ENCODE data around the gene RGL3. TPM values are rescaled to one million over a fixed set of nuclear protein-coding genes. Genes with fewer than 3 reads are reported as not detected.
A peak's percentile ranks its signal among the peaks of the same experiment; 100 is the strongest.

Gene RGL3
- total and polyA plus RNA-seq, 10 of the 15 experiments (the other 5 are each of a cell fraction or from before 2014, with no cell fraction given): not detected

DNA sequence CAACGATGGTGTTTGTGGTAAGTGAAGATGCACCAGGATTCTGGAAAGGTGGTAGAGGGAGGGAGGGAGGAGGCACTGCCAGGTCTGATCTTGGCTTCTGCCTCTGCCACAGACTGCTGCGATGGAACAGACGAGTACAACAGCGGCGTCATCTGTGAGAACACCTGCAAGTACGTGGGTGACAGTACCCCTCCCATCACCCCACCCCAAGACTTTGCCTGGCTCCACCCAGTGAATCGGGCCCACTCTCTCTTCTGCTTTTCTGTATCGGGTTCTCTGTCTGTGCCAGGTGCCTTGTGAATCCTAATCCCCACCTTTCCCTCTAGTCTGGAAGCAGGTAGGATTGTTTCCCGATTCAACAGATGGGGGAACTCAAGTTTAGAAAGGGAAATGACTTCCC lies 18.8 kb upstream of the RGL3 start (continued):
- TF ChIP-seq, protein P1, sequence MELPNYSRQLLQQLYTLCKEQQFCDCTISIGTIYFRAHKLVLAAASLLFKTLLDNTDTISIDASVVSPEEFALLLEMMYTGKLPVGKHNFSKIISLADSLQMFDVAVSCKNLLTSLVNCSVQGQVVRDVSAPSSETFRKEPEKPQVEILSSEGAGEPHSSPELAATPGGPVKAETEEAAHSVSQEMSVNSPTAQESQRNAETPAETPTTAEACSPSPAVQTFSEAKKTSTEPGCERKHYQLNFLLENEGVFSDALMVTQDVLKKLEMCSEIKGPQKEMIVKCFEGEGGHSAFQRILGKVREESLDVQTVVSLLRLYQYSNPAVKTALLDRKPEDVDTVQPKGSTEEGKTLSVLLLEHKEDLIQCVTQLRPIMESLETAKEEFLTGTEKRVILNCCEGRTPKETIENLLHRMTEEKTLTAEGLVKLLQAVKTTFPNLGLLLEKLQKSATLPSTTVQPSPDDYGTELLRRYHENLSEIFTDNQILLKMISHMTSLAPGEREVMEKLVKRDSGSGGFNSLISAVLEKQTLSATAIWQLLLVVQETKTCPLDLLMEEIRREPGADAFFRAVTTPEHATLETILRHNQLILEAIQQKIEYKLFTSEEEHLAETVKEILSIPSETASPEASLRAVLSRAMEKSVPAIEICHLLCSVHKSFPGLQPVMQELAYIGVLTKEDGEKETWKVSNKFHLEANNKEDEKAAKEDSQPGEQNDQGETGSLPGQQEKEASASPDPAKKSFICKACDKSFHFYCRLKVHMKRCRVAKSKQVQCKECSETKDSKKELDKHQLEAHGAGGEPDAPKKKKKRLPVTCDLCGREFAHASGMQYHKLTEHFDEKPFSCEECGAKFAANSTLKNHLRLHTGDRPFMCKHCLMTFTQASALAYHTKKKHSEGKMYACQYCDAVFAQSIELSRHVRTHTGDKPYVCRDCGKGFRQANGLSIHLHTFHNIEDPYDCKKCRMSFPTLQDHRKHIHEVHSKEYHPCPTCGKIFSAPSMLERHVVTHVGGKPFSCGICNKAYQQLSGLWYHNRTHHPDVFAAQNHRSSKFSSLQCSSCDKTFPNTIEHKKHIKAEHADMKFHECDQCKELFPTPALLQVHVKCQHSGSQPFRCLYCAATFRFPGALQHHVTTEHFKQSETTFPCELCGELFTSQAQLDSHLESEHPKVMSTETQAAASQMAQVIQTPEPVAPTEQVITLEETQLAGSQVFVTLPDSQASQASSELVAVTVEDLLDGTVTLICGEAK (IDR thresholded peaks at IDR 0.05; ENCODE audit: borderline replicate concordance): no peak
- TF ChIP-seq, protein P2, sequence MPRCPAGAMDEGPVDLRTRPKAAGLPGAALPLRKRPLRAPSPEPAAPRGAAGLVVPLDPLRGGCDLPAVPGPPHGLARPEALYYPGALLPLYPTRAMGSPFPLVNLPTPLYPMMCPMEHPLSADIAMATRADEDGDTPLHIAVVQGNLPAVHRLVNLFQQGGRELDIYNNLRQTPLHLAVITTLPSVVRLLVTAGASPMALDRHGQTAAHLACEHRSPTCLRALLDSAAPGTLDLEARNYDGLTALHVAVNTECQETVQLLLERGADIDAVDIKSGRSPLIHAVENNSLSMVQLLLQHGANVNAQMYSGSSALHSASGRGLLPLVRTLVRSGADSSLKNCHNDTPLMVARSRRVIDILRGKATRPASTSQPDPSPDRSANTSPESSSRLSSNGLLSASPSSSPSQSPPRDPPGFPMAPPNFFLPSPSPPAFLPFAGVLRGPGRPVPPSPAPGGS (IDR thresholded peaks at IDR 0.05; ENCODE audit: borderline replicate concordance, insufficient read depth, low read depth, low read length, poor library complexity, severe bottlenecking): no peak

DNA sequence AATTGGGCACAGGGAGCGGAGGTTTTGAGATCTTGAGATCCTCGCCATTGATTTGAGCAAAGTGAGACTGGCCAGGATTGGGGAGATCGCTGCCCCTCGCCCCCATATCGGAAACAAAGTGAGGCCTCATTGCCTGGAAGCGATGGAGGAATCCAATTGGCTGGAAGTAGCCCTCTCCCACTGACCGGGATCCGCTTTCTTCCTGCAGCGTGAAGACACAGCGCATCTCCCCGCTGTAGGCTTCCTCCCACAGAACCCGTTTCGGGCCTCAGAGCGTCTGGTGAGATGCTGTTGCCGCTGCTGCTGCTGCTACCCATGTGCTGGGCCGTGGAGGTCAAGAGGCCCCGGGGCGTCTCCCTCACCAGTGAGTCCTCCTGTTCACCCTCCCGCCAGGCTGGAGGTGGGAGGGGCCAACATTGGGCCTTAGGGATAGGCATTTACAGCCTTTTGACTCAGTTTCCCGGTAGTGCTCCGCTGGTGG lies 16.8 kb upstream of the RGL3 start:
- intact Hi-C loops (cut with micrococcal nuclease; ENCODE audit: unreplicated experiment): loop anchor here (1.0 to 5.0 kb wide), 4 partner anchors 46 to 144 kb away; partner anchors contain the start of gene ZNF653
- CTCF ChIA-PET: interaction anchor here (0.7 to 2.8 kb wide), 16 partner anchors 8 to 466 kb away, joined by 3 to 13 read pairs (median 4); partner anchors contain the start of genes CCDC159, ECSIT, EPOR and SWSAP1
- in situ Hi-C loops (cut with MboI): no loop called here
- no peaks in the 10 kb centered on the region for H4K20me1 ChIP-seq (ENCODE audit: control insufficient read depth, insufficient read depth)
- H2AFZ ChIP-seq (ENCODE audit: control insufficient read depth, low read depth, low read length): peak overlapping the region; percentile 89
- peaks cover 11% of the 10 kb centered on the region for H3K4me1 ChIP-seq (ENCODE audit: control insufficient read depth, insufficient read depth, low read length)
- peak; percentile 3 for ATAC-seq
- DNase-seq (ENCODE audit: low read depth, low spot score): no peak
- SMC1A ChIA-PET (ENCODE audit: uncharacterized antibody, unreplicated experiment): interaction anchor here (0.5 to 1.4 kb wide), 4 partner anchors 13 to 115 kb away, joined by 3 to 6 read pairs (median 4); partner anchors contain the start of gene SWSAP1
- H3K9me3 ChIP-seq (replicated peaks; ENCODE audit: control insufficient read depth, insufficient read depth, low read length): no peaks in the 10 kb centered on the region
- H3K79me2 ChIP-seq (ENCODE audit: control insufficient read depth, insufficient read depth, low read length): peaks cover 15% of the 10 kb centered on the region
- POLR2A ChIA-PET: interaction anchor here (1.0 to 1.6 kb wide), 6 partner anchors 9 to 61 kb away, joined by 3 to 12 read pairs (median 6); partner anchors contain the start of gene SWSAP1
- RAD21 ChIA-PET (ENCODE audit: unreplicated experiment): interaction anchor here (0.7 to 1.9 kb wide), 6 partner anchors 14 to 253 kb away, joined by 3 to 10 read pairs (median 5); no protein-coding TSS in a partner anchor
- under 1% methylated on average over 21 of the region's 21 CpGs for WGBS (ENCODE audit: insufficient coverage, insufficient replicate concordance, low lambda C conversion rate, missing lambda C conversion rate)
- peak overlapping the region; percentile 99 for H3K4me3 ChIP-seq
- H3K9ac ChIP-seq (ENCODE audit: control insufficient read depth, insufficient read depth, low read length): peak overlapping the region; percentile 92
- peak; percentile 49 for FAIRE-seq
- peaks cover 2 to 9% of the 10 kb centered on the region in 2 experiments; a peak in 2 of 4 replicates for H3K36me3 ChIP-seq (ENCODE audit: control insufficient read depth in 2 of 2, insufficient read depth in 2 of 2, low read length in 1 of 2)
- H3K27ac ChIP-seq (ENCODE audit: control insufficient read depth, insufficient read depth): peak overlapping the region; percentile 86
- H3K27me3 ChIP-seq (replicated peaks in 1 of 2; ENCODE audit: control insufficient read depth in 2 of 2, insufficient read depth in 2 of 2, low read length in 1 of 2): no peaks in the 10 kb centered on the region
- TSS peak; percentile 87 for BruUV-seq (replicated peaks)
- H3K4me2 ChIP-seq (ENCODE audit: control insufficient read depth, insufficient read depth): peak overlapping the region; percentile 97
- TF ChIP-seq, protein P3, sequence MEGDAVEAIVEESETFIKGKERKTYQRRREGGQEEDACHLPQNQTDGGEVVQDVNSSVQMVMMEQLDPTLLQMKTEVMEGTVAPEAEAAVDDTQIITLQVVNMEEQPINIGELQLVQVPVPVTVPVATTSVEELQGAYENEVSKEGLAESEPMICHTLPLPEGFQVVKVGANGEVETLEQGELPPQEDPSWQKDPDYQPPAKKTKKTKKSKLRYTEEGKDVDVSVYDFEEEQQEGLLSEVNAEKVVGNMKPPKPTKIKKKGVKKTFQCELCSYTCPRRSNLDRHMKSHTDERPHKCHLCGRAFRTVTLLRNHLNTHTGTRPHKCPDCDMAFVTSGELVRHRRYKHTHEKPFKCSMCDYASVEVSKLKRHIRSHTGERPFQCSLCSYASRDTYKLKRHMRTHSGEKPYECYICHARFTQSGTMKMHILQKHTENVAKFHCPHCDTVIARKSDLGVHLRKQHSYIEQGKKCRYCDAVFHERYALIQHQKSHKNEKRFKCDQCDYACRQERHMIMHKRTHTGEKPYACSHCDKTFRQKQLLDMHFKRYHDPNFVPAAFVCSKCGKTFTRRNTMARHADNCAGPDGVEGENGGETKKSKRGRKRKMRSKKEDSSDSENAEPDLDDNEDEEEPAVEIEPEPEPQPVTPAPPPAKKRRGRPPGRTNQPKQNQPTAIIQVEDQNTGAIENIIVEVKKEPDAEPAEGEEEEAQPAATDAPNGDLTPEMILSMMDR (IDR thresholded peaks at IDR 0.05 in 2 of 3, conservative IDR thresholded peaks at IDR 0.05 in 1 of 3; ENCODE audit: control insufficient read depth in 2 of 3, extremely low read depth in 1 of 3, insufficient read depth in 1 of 3, low read depth in 3 of 3, low read length in 3 of 3): no peak
- no peak for TF ChIP-seq SUPT20H (IDR thresholded peaks at IDR 0.05; ENCODE audit: borderline replicate concordance, control insufficient read depth, low read depth, low read length)
- TF ChIP-seq ETV6 (conservative IDR thresholded peaks at IDR 0.05 in 1 of 2, IDR thresholded peaks at IDR 0.05 in 1 of 2; ENCODE audit: borderline replicate concordance in 1 of 2, low read depth in 1 of 2): no peak
- TF ChIP-seq NR2C1 (IDR thresholded peaks at IDR 0.05): no peak
- TF ChIP-seq NBN (IDR thresholded peaks at IDR 0.05): no peak
- TF ChIP-seq ZNF217 (IDR thresholded peaks at IDR 0.05): no peak
- no peak for TF ChIP-seq CHD1 (IDR thresholded peaks at IDR 0.05; ENCODE audit: low read depth, low read length)
- TF ChIP-seq ATF7 (IDR thresholded peaks at IDR 0.05; ENCODE audit: low read depth): no peak
- TF ChIP-seq FOS (IDR thresholded peaks at IDR 0.05; ENCODE audit: borderline replicate concordance, extremely low read depth, insufficient read length): no peak
- TF ChIP-seq TCF3 (IDR thresholded peaks at IDR 0.05; ENCODE audit: borderline replicate concordance, insufficient read depth, low read depth, low read length): no peak
- TF ChIP-seq EZH2 (IDR thresholded peaks at IDR 0.05; ENCODE audit: borderline replicate concordance, control insufficient read depth, low read depth, low read length): no peak

All from GM12878 (cell line).